PC-3 (cell line): ENCODE measurements around the gene ST6GALNAC3. TPM values are rescaled to one million over a fixed set of nuclear protein-coding genes. Genes with fewer than 3 reads are reported as not detected.

Experiments used
- ATAC-seq: fragments of 200-7000 bp; cut with Tn5 transposase; 2 replicates; pipeline ENCODE4 v1.9.1; 2020; ENCODE audit warnings: mild to moderate bottlenecking, moderate library complexity
- BruUV-seq: library from RNA; stranded (reverse); fragments of 400-500 nt; replicated peaks from 2 replicates; lab custom pipeline; 2021; lab: Mats Ljungman, UMichigan
- CTCF ChIA-PET: fragments of 300-600 bp; sonication (Branson Sonifier 250); formaldehyde crosslinking; loops from one replicate; lab custom pipeline; 2022; ENCODE audit warnings: antibody characterized with exemption; lab: Charles Lee
- POLR2A ChIA-PET: fragments of 300-600 bp; sonication (Branson Sonifier 250); formaldehyde crosslinking; loops from one replicate; lab custom pipeline; 2022; ENCODE audit warnings: antibody characterized with exemption; ENCODE audit not compliant: unreplicated experiment; lab: Charles Lee
- DNase-seq: peaks from one replicate; pipeline ENCODE4 v3.0.0-alpha.2; 2015
- H2AFZ ChIP-seq: fragments of 300-600 bp; sonication (generic); 2 replicates; pipeline ENCODE4 v1.6.0; 2016; ENCODE audit warnings: antibody characterized with exemption, low read length
- H3F3A ChIP-seq: fragments of 300-600 bp; sonication (generic); one replicate; pipeline ENCODE4 v1.6.0; 2017; ENCODE audit warnings: antibody characterized with exemption, low read length, control low read depth, mild to moderate bottlenecking; ENCODE audit not compliant: unreplicated experiment
- H3K27ac ChIP-seq: fragments of 300-600 bp; sonication (generic); 2 replicates; pipeline ENCODE4 v1.5.1; 2016; ENCODE audit warnings: mild to moderate bottlenecking, low read length
- H3K27me3 ChIP-seq: fragments of 300-600 bp; sonication (generic); 2 replicates; pipeline ENCODE4 v1.6.1; 2016; ENCODE audit warnings: low read length, mixed read lengths
- H3K36me3 ChIP-seq: fragments of 300-600 bp; sonication (generic); 2 replicates; pipeline ENCODE4 v1.6.1; 2016; ENCODE audit warnings: low read depth, mixed run types, low read length, mixed read lengths
- H3K4me1 ChIP-seq: fragments of 300-600 bp; sonication (generic); 2 replicates; pipeline ENCODE4 v1.5.1; 2016; ENCODE audit warnings: low read length; ENCODE audit not compliant: insufficient read depth
- H3K4me2 ChIP-seq: fragments of 300-600 bp; sonication (generic); 2 replicates; pipeline ENCODE4 v1.6.0; 2016; ENCODE audit warnings: low read length
- H3K4me3 ChIP-seq: fragments of 300-600 bp; sonication (generic); 2 replicates; pipeline ENCODE4 v1.5.1; 2016; ENCODE audit warnings: mild to moderate bottlenecking, low read length, mixed read lengths
- H3K79me2 ChIP-seq: fragments of 300-600 bp; sonication (generic); 2 replicates; pipeline ENCODE4 v1.6.1; 2017; ENCODE audit warnings: low read length, mixed read lengths
- H3K9ac ChIP-seq: fragments of 300-600 bp; sonication (generic); 2 replicates; pipeline ENCODE4 v1.6.0; 2016; ENCODE audit warnings: mild to moderate bottlenecking, low read length
- H3K9me2 ChIP-seq: fragments of 300-600 bp; sonication (generic); replicated peaks from 2 replicates; pipeline ENCODE4 v1.6.1; 2016; ENCODE audit warnings: mixed run types, low read length, mixed read lengths
- H3K9me3 ChIP-seq: fragments of 300-600 bp; sonication (generic); 2 replicates; pipeline ENCODE4 v1.6.1; 2016; ENCODE audit warnings: low read length, mixed read lengths
- H4K20me1 ChIP-seq: fragments of 300-600 bp; sonication (generic); 2 replicates; pipeline ENCODE4 v1.6.1; 2016; ENCODE audit warnings: low read length, mixed read lengths
- CTCF ChIP-seq: fragments of 300-600 bp; sonication (generic); conservative IDR thresholded peaks from 2 replicates; pipeline ENCODE4 v1.5.1; 2017; ENCODE audit warnings: antibody characterized with exemption, low read depth, mild to moderate bottlenecking, low read length
- EZH2 ChIP-seq: fragments of 300-600 bp; sonication (generic); IDR thresholded peaks from one replicate; pipeline ENCODE4 v1.6.1; 2017; ENCODE audit warnings: antibody characterized with exemption, mild to moderate bottlenecking, low read length; ENCODE audit not compliant: unreplicated experiment
- EZH2phosphoT487 ChIP-seq: fragments of 300-600 bp; sonication (generic); IDR thresholded peaks from 2 replicates; pipeline ENCODE4 v1.6.1; 2018; ENCODE audit warnings: mild to moderate bottlenecking, antibody characterized with exemption, low read length, borderline replicate concordance
- intact Hi-C: fragments of 100-400 bp; cut with micrococcal nuclease; formaldehyde crosslinking; loops from 2 replicates; pipeline ENCODE4 v1.9.0; 2023
- total RNA-seq: library from RNA; depleted of rRNA; stranded (reverse); fragments of >200 nt; gene quantifications from 2 replicates; pipeline ENCODE4 v1.2.3, GENCODE V29; 2014

Gene ST6GALNAC3
- total RNA-seq, 1 experiment from 2014 or later, result not detected

DNA sequence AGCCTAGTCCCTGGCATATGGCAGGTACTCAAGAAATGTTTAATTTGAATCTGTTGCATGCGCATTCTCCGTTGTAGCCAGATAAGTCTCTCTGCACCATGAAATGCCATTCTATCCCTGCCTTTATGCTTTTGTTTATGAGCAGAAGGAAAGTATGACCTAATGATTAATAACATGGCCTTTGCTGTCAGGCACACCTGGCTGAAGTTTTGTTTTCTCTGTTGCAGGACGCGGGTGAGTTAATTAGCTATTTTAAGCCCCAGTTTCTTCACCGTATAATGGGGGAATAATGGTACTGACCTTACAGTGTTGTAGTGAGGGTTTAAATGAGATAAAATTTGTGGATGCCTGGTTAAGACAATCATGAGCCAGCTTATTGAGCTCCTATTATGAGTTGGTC lies 87.7 kb downstream of the ST6GALNAC3 start:
- H3F3A ChIP-seq, result no peaks in the 10 kb centered on the region
- no peak overlapping the region for H2AFZ ChIP-seq
- no peak overlapping the region for H3K27ac ChIP-seq
- no peaks in the 10 kb centered on the region for H3K9me2 ChIP-seq
- ChIA-PET POLR2A (no interaction called here), CTCF (no interaction called here)
- TF ChIP-seq EZH2, result no peak
- no peak for TF ChIP-seq CTCF
- TF ChIP-seq EZH2phosphoT487, result no peak
- intact Hi-C loops, result no loop called here
- ATAC-seq, result no peak
- no peak for DNase-seq
- no peak overlapping the region for H3K4me2 ChIP-seq
- H3K9me3 ChIP-seq, result no peaks in the 10 kb centered on the region
- no peaks in the 10 kb centered on the region for H3K36me3 ChIP-seq
- H3K79me2 ChIP-seq, result no peaks in the 10 kb centered on the region
- H3K4me3 ChIP-seq, result no peak overlapping the region
- H3K27me3 ChIP-seq, result peaks cover 18% of the 10 kb centered on the region
- H4K20me1 ChIP-seq, result no peaks in the 10 kb centered on the region
- no peaks in the 10 kb centered on the region for H3K4me1 ChIP-seq
- no TSS peak for BruUV-seq
- no peak overlapping the region for H3K9ac ChIP-seq

DNA sequence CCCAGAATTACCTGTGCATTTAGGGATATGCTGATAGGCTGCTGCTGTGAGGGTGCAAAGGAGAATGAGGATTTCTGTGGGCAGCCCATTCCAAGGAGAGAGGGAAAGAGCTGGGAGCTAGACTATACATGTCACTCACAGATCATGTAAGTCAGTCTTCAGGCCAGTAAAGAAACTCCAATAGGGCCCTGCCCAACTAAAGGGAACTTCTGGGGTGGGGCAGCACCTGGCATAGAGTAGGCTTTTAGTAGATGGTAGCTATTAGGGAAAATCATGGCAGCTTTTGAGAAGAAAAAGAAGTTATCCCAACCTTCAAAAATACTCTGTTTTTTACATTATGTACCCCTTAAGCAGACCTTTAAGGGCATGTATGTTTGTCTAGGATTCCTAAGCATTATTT lies 89.6 kb downstream of the ST6GALNAC3 start:
- POLR2A ChIA-PET, result no interaction called here
- peaks cover 18% of the 10 kb centered on the region for H3K27me3 ChIP-seq
- H3K9me2 ChIP-seq, result no peaks in the 10 kb centered on the region
- no peak overlapping the region for H3K4me3 ChIP-seq
- H3F3A ChIP-seq, result no peaks in the 10 kb centered on the region
- H2AFZ ChIP-seq, result no peak overlapping the region
- DNase-seq (no peak), ATAC-seq (no peak)
- no peaks in the 10 kb centered on the region for H3K36me3 ChIP-seq
- H3K79me2 ChIP-seq, result no peaks in the 10 kb centered on the region
- H3K9me3 ChIP-seq, result no peaks in the 10 kb centered on the region
- CTCF ChIA-PET, result no interaction called here
- no peaks in the 10 kb centered on the region for H3K4me1 ChIP-seq
- H3K9ac ChIP-seq, result no peak overlapping the region
- H3K4me2 ChIP-seq, result no peak overlapping the region
- BruUV-seq, result no TSS peak
- H3K27ac ChIP-seq, result no peak overlapping the region
- no peaks in the 10 kb centered on the region for H4K20me1 ChIP-seq
- intact Hi-C loops, result no loop called here
- TF ChIP-seq CTCF, result no peak
- TF ChIP-seq EZH2phosphoT487, result no peak

DNA sequence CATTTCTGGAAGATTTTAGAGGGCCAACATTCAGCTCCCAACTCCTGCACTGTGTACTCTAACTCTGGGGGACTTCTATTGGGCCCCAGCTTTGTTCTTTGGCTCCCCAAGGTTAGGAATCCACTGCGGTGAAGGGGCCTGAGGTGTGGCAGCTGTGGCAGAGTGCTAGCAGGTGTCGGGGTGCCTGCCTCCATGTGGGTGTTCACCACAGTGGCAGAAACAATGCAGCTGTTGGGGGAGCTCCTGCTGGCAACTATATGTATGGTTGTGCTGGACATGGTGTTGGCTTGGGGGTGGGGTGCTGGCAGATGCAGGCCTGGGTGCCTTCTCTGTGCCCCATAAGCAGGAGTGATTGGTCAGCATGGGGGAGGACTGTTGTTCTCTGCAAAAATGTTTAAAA lies 95.5 kb downstream of the ST6GALNAC3 start:
- Histone ChIP-seq H3K9me2 (no peaks in the 10 kb centered on the region), H3K27ac (no peak overlapping the region), H3K4me3 (no peak overlapping the region), H3K4me2 (no peak overlapping the region), H3K9ac (no peak overlapping the region), H3K9me3 (no peaks in the 10 kb centered on the region), H4K20me1 (no peaks in the 10 kb centered on the region), H3K4me1 (no peaks in the 10 kb centered on the region), H3F3A (no peaks in the 10 kb centered on the region), H3K79me2 (no peaks in the 10 kb centered on the region), H3K36me3 (no peaks in the 10 kb centered on the region), H3K27me3 (no peaks in the 10 kb centered on the region), H2AFZ (no peak overlapping the region)
- no peak for ATAC-seq
- intact Hi-C loops, result no loop called here
- CTCF ChIA-PET, result no interaction called here
- no TSS peak for BruUV-seq
- DNase-seq, result no peak
- TF ChIP-seq EZH2 (no peak), EZH2phosphoT487 (no peak), CTCF (no peak)
- POLR2A ChIA-PET, result no interaction called here
